ENCODE results near the gene PILRA. TPM values are rescaled to one million over a fixed set of nuclear protein-coding genes. Genes with fewer than 3 reads are reported as not detected.
"Not testable (repeated sequence)": the region's sequence is repeated elsewhere in the genome, so short reads cannot be mapped to it uniquely, and the experiment has no call there.

PILRA gene
- polyA plus RNA-seq, 1 donor (not counting 4 experiments of a cell fraction or from before 2014, with no cell fraction given): 0.33 TPM

DNA sequence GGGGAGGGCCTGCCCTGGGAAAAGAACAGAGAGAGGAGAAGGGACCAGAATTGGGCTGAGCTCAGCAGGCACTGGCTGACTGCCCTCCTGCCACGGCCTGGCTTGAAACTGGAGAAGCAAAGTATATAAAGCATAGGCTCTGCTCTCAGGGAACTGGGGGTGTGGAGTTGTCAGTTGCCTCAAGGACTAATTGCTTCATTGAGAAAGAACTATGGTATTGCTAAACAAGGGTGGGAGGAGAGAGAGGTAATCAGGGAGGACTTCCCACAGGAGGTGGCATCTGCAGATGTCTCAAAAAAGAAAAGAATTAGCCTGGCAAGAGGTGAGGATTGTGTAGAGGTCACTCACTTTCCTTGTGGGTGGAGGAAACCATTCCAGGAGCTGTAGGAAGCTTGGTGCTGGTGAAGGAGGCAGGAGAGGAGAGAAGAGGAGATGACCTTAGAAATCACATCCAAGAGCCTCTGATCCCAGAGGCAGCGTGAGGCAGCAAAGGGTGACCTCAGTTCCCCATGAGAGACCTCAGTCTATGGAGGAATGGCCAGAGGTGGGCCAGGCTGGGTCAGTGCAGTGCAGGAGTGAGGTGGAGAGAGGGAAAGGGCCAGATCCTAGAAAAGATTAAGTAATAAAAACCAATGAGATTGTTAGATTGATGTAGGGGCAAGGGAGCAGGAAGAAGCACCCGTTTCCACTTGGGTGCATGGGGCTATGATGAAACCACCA lies 13.0 kb upstream of the PILRA start:
- Histone ChIP-seq H3K9ac (ENCODE audit: control insufficient read depth, extremely low read depth, insufficient read depth, low read length) (no peak overlapping the region), H3K4me2 (ENCODE audit: control insufficient read depth, extremely low read depth, insufficient read depth, low read depth, low read length) (no peak overlapping the region), H3K36me3 (ENCODE audit: control insufficient read depth in 2 of 2, extremely low read depth in 1 of 2, insufficient read depth in 2 of 2, low read length in 2 of 2) (peaks cover 46 to 48% of the 10 kb centered on the region in 2 experiments), H3K79me2 (ENCODE audit: control insufficient read depth, insufficient read depth, low read length) (no peaks in the 10 kb centered on the region), H4K20me1 (ENCODE audit: control insufficient read depth, extremely low read depth, insufficient read depth, low read length) (no peaks in the 10 kb centered on the region), H3K27me3 (ENCODE audit: control insufficient read depth, extremely low read depth, insufficient read depth, low read length) (no peaks in the 10 kb centered on the region), H3K9me3 (ENCODE audit: control insufficient read depth, low read depth, low read length) (no peaks in the 10 kb centered on the region), H3K4me3 (ENCODE audit: control insufficient read depth in 2 of 3, extremely low read depth in 1 of 3, insufficient read depth in 2 of 3, low read depth in 1 of 3, low read length in 3 of 3) (no peak overlapping the region), H2AFZ (ENCODE audit: control insufficient read depth, low read length) (no peak overlapping the region), H3K27ac (ENCODE audit: control insufficient read depth, insufficient read depth, low read length) (no peak overlapping the region), H3K4me1 (ENCODE audit: control insufficient read depth, extremely low read depth, insufficient read depth, low read length) (no peaks in the 10 kb centered on the region), H3K9me1 (ENCODE audit: control insufficient read depth, extremely low read depth, insufficient read depth, low read length) (no peaks in the 10 kb centered on the region)
- FAIRE-seq (no peak), DNase-seq (ENCODE audit: low read depth, low spot score) (no peak)
- TF ChIP-seq, protein P1, sequence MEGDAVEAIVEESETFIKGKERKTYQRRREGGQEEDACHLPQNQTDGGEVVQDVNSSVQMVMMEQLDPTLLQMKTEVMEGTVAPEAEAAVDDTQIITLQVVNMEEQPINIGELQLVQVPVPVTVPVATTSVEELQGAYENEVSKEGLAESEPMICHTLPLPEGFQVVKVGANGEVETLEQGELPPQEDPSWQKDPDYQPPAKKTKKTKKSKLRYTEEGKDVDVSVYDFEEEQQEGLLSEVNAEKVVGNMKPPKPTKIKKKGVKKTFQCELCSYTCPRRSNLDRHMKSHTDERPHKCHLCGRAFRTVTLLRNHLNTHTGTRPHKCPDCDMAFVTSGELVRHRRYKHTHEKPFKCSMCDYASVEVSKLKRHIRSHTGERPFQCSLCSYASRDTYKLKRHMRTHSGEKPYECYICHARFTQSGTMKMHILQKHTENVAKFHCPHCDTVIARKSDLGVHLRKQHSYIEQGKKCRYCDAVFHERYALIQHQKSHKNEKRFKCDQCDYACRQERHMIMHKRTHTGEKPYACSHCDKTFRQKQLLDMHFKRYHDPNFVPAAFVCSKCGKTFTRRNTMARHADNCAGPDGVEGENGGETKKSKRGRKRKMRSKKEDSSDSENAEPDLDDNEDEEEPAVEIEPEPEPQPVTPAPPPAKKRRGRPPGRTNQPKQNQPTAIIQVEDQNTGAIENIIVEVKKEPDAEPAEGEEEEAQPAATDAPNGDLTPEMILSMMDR (optimal IDR thresholded peaks at IDR 0.05 in 1 of 3, IDR thresholded peaks at IDR 0.05 in 1 of 3, conservative IDR thresholded peaks at IDR 0.05 in 1 of 3; ENCODE audit: extremely low read depth in 1 of 3, insufficient read depth in 2 of 3, low read length in 3 of 3): no peak
- no peak for TF ChIP-seq EZH2 (IDR thresholded peaks at IDR 0.05; ENCODE audit: low read length)
- dilution Hi-C loops (cut with MboI; ENCODE audit: extremely low pct_ligation_motif_present, low sequenced_read_pairs): no loop called here

DNA sequence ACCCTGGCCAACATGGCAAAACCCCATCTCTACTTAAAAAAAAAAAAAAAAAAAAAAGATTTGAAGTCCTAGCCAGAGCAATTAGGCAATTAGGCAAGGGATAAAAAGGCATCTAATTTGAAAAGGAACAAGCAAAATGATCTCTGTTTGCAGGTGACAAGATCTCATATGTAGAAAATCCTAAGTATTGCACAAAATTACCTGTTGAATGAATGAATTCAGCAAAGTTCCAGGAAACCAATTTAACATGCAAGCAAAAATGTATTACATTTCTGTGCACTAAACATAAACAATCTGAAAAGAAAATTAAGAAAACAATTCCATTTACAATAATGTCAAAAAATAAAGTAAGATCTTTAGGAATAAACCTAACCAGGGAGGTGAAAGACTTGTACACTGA lies 10.2 kb upstream of the PILRA start:
- dilution Hi-C loops (cut with MboI; ENCODE audit: extremely low pct_ligation_motif_present, low sequenced_read_pairs): no loop called here
- TF ChIP-seq EZH2 (IDR thresholded peaks at IDR 0.05; ENCODE audit: low read length): no peak
- TF ChIP-seq, protein P1 (optimal IDR thresholded peaks at IDR 0.05 in 1 of 3, IDR thresholded peaks at IDR 0.05 in 1 of 3, conservative IDR thresholded peaks at IDR 0.05 in 1 of 3; ENCODE audit: extremely low read depth in 1 of 3, insufficient read depth in 2 of 3, low read length in 3 of 3): no peak

DNA sequence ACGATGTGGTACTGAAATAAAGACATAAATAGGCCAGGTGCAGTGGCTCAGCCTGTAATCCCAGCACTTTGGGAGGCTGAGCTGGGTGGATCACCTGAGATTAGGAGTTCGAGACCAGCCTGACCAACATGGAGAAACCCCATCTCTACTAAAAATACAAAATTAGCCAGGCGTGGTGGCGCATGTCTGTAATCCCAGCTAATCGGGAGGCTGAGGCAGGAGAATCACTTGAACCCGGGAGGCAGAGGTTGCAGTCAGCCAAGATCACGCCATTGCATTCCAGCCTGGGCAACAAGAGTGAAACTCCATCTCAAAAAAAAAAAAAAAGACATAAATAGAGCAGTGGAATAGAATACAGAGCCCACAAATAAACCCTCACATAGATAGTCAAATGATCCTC lies 9.5 kb upstream of the PILRA start:
- H3K9me3 ChIP-seq (ENCODE audit: control insufficient read depth, low read depth, low read length); FAIRE-seq; H3K27ac ChIP-seq (ENCODE audit: control insufficient read depth, insufficient read depth, low read length); dilution Hi-C loops (cut with MboI; ENCODE audit: extremely low pct_ligation_motif_present, low sequenced_read_pairs); H4K20me1 ChIP-seq (ENCODE audit: control insufficient read depth, extremely low read depth, insufficient read depth, low read length); H3K79me2 ChIP-seq (ENCODE audit: control insufficient read depth, insufficient read depth, low read length); H3K4me2 ChIP-seq (ENCODE audit: control insufficient read depth, extremely low read depth, insufficient read depth, low read depth, low read length); H3K27me3 ChIP-seq (ENCODE audit: control insufficient read depth, extremely low read depth, insufficient read depth, low read length); H2AFZ ChIP-seq (ENCODE audit: control insufficient read depth, low read length); H3K4me1 ChIP-seq (ENCODE audit: control insufficient read depth, extremely low read depth, insufficient read depth, low read length); H3K4me3 ChIP-seq (ENCODE audit: control insufficient read depth in 2 of 3, extremely low read depth in 1 of 3, insufficient read depth in 2 of 3, low read depth in 1 of 3, low read length in 3 of 3); H3K9ac ChIP-seq (ENCODE audit: control insufficient read depth, extremely low read depth, insufficient read depth, low read length); H3K9me1 ChIP-seq (ENCODE audit: control insufficient read depth, extremely low read depth, insufficient read depth, low read length); DNase-seq (ENCODE audit: low read depth, low spot score): not testable (repeated sequence)
- H3K36me3 ChIP-seq (ENCODE audit: control insufficient read depth in 2 of 2, extremely low read depth in 1 of 2, insufficient read depth in 2 of 2, low read length in 2 of 2): peaks cover 24 to 27% of the 10 kb centered on the region in 2 experiments

More for the DNA sequence above, 10.2 kb upstream of the PILRA start:
- H3K4me2 ChIP-seq (ENCODE audit: control insufficient read depth, extremely low read depth, insufficient read depth, low read depth, low read length): no peak overlapping the region
- no peaks in the 10 kb centered on the region for H3K4me1 ChIP-seq (ENCODE audit: control insufficient read depth, extremely low read depth, insufficient read depth, low read length)
- FAIRE-seq: no peak
- no peaks in the 10 kb centered on the region for H3K9me1 ChIP-seq (ENCODE audit: control insufficient read depth, extremely low read depth, insufficient read depth, low read length)
- no peak overlapping the region for H3K27ac ChIP-seq (ENCODE audit: control insufficient read depth, insufficient read depth, low read length)
- no peak overlapping the region for H2AFZ ChIP-seq (ENCODE audit: control insufficient read depth, low read length)
- no peak overlapping the region for H3K4me3 ChIP-seq (ENCODE audit: control insufficient read depth in 2 of 3, extremely low read depth in 1 of 3, insufficient read depth in 2 of 3, low read depth in 1 of 3, low read length in 3 of 3)
- no peaks in the 10 kb centered on the region for H3K79me2 ChIP-seq (ENCODE audit: control insufficient read depth, insufficient read depth, low read length)
- no peak for DNase-seq (ENCODE audit: low read depth, low spot score)
- H3K27me3 ChIP-seq (ENCODE audit: control insufficient read depth, extremely low read depth, insufficient read depth, low read length): no peaks in the 10 kb centered on the region
- peaks cover 27 to 31% of the 10 kb centered on the region in 2 experiments for H3K36me3 ChIP-seq (ENCODE audit: control insufficient read depth in 2 of 2, extremely low read depth in 1 of 2, insufficient read depth in 2 of 2, low read length in 2 of 2)
- no peaks in the 10 kb centered on the region for H4K20me1 ChIP-seq (ENCODE audit: control insufficient read depth, extremely low read depth, insufficient read depth, low read length)
- no peaks in the 10 kb centered on the region for H3K9me3 ChIP-seq (ENCODE audit: control insufficient read depth, low read depth, low read length)
- H3K9ac ChIP-seq (ENCODE audit: control insufficient read depth, extremely low read depth, insufficient read depth, low read length): no peak overlapping the region

All from keratinocyte (primary cell).